ENCODE data around the gene NBEA. TPM values are rescaled to one million over a fixed set of nuclear protein-coding genes. Genes with fewer than 3 reads are reported as not detected.
"Not testable (repeated sequence)": the region's sequence is repeated elsewhere in the genome, so short reads cannot be mapped to it uniquely, and the experiment has no call there.

NBEA gene
- total RNA-seq, 1 experiment from 2014 or later = 1.9 TPM

DNA sequence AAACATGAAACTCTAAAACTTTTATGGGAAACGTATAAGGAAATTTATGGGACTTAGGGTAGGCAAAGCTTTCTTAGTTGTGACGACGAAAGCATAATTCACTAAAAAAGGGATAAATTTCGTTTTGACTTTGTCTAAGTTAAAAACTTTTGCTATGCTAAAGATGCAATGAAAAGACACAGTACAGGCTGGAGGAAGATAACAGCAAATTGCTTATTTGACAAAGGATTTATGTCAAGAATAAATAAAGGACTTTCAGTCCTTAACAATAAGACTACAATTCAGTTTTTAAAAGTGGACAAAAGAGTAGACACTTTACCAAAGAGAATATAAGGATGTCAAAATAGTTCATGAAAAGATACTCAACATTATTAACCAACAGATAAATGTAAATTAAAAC is 150.2 kb downstream of the NBEA start:
- DNase-seq (ENCODE audit: low read depth) = no peak

DNA sequence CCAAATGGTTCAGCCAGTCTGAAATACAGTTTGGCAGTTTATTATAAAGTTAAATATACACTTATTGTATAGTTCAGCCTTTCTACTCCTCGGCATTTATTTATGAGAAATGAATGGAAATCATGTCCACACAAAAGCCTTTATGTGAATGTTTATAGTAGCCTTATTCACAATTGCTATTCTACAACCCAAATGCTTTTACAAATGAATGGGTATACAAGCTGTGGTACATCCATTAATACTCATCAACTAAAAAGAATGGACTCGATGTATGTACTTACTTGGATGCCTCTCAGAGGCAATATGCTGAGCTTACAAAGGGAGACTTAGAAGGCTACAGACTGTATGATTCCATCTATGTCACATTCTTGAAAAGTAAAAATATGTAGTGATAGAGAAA is 150.7 kb downstream of the NBEA start:
- DNase-seq (ENCODE audit: low read depth) = no peak

DNA sequence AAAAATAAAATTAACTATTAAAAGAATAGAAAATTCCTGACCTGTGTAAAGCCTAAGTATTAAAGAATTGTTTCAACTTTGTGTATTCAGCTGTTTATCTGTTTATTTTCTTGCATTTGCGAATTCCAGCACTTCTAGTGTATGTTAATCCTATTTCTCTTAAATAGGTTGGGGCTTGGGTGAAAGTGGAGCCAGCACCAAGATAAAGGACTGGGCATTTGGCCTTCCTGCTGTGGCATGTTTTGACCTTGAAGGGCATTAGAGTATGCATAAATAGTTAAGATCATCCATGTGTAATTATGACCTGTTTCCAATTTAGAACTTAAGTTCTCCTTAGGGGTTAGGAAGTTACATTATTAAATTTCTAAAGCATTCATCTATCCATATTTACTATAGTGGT is 151.3 kb downstream of the NBEA start:
- DNase-seq (ENCODE audit: low read depth) = no peak

DNA sequence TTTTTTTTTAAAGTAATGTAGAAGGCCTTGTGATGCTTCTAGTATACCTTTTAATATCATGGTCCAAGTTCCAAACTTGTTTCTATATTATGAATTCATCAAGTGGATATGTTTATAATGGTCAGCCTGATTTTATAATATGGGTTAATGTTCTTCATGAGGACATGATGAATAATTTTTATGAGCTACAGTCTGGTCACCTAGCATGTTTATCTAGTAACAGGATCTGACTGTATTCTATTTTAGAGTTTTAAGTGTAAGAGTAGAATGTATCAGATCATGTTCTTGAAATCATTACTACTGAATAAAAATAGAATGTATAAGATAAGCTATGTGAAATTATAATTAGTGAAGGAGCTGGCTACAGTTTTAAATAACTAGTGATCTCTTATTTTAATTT is 164.7 kb downstream of the NBEA start:
- DNase-seq (ENCODE audit: low read depth) = not testable (repeated sequence)

DNA sequence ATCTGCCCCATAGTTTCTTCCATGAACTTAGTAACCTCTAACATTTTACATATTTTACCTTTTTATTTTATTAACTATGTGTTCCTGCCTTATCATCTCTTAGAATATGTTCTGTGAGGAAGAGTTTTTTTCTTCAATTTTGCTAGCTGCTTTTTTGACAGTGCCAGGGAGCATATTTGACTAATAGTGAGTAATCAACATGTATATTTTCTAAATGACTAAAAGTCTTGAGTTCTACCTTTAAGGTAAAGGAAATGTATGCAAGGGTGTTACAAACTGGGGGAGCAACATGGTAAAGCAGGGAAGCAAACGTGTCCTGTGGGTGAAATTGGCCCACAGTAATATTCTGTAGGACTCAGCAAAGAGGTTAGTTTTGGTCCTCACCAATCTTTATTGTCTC is 165.5 kb downstream of the NBEA start:
- DNase-seq (ENCODE audit: low read depth) = no peak

GRCh38 chr13:35113612-35114011 is 171.5 kb downstream of the NBEA start:
- not testable (repeated sequence) for DNase-seq (ENCODE audit: low read depth)

DNA sequence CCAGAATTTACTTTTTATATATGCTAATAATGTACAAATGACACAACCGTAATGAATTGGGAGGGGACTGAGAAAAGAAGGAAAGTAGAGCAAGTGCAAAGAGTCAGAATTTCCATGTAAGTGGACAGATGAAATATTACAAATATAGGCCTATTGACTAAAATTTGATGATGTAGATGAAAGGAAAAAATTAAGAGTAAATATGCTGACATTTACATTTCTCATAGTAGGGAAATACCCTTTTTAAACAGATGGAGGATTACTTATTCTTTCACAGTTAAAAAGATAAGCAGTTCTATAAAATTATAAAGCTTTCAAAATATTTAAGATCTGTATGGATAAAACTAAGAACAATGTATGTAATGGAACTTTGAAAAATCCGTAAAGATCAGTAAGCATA is 185.4 kb downstream of the NBEA start:
- no peak for DNase-seq (ENCODE audit: low read depth)

DNA sequence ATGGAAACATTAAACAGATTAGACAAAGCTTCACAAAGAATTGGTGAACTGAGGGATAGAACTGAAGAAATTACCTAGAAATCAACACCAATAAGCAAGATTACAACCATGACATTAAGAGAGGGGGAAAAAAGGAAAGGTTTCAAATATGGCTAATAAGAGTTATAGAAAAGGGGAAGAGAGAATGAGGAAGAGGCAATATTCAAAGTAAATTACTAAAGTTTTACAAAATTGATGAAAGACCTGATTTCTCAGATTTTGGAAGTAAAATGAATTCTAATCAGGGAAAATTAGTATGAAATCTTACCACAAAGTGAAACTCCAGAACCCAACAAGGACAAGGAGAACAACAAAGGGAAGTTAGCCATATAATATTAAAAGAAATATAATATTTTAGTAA is 187.4 kb downstream of the NBEA start:
- no peak for DNase-seq (ENCODE audit: low read depth)

GRCh38 chr13:35131471-35131870 is 189.4 kb downstream of the NBEA start:
- no peak for DNase-seq (ENCODE audit: low read depth)

GRCh38 chr13:35136585-35136984 is 194.5 kb downstream of the NBEA start:
- no peak for DNase-seq (ENCODE audit: low read depth)

DNA sequence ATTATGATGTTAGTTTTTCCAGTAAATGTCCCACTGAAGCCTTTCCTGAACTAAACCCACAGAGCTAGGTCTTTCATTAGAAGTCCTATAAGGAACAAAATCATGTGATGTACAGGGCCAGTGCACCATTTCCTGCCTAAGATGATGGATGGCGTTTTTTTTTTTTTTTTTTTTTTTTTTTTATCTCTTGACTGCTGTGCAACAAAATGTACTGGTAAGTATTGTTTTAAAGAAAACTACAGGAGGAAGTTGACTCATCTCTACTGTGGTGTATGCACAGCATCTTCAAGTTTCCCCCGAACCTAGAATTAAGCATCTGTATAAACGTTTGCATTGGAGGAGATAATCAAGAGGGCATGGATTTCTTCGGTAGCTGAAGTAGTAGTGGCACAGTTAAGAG is 197.5 kb downstream of the NBEA start:
- no peak for DNase-seq (ENCODE audit: low read depth)

DNA sequence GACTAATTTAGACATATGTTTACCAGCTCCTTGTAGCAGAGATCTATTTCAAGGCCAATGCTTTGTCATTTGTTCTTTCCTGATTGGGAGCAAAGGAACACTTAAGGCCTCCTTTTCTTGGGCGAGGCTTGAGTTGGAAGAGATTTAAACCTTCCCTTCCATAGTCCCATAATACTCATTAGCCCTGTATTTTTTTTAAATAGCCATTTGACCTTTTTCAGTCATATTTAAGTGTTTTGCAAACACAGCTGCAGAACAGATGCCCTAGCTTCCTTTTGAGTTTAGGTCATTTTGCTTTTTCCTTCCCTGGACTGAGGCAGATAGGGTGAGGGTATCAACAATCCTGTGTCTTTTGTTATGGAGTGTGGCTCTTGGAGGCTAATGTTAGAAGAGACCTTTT is 198.3 kb downstream of the NBEA start:
- DNase-seq (ENCODE audit: low read depth) = no peak

DNA sequence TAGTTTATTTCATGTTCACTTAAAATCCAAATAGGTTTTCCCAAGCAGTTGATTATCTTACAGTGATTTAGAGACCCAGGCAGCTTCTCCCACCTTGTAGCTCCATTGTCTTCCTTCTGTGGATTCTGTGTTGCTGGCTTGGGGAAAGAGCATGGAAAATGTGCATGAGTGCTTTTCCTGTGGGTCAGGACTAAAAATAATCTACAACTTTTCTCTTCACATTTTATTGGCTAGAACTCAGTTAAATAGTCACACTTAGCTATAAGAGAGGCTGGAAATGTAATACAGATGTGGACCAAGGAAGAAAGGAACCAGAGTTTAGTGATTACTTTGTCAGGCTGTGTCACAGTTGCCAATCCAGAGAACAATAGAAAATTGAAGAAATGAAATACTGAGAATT is 198.8 kb downstream of the NBEA start:
- no peak for DNase-seq (ENCODE audit: low read depth)

DNA sequence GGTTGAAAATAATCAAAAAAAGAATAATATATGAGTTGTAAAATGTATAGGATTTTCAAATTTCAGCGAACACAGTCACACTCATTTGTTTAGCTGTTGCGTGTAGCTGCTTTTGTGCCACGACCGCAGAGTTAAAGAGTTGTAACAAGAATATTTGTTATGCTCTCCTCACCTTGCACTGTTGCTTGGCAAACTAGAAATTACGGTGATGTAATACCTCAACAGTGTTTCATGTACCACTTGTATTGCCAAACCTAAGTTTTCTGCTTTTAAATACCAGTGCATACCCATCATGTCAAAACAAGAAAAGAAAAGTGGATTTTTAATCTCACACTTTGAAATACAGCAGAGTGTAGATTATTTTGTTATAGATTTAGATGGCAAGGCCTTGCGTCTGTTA is 201.1 kb downstream of the NBEA start:
- DNase-seq (ENCODE audit: low read depth) = no peak

DNA sequence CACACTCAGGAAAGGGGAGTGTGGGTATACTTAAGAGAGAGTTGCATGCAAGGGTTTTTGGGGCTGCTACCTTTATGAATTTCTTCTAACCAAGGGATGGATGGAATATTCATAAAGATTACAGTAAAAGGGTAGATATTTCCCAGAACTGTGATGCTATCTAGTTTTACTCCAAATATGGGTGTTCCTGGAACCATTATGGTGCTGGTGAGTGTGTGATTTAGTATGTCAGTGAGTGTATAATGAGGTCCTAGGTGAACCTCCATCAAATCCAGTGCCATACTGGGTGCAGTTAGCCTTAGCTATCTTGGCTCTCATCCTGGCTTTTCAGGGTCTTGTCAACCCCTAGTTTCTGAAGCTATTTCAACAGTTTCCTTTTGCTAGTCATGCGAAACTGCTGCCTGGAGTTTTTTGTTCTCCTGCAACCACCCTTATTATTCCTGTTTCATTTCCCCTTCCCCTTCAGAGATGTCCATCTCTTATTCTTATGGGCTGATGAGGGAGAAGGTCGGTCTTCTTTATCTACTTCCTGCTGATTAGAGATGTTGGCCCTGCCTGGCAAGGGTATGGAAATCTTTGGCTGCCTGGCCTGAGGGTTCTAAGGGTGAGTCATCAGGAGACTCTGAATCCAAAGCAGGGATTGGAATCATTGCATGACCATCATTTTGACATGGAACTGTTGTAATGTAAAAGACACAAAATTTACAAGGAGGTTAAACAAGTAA is 202.3 kb downstream of the NBEA start:
- peak; percentile 17 for DNase-seq (ENCODE audit: low read depth)

- no peak for DNase-seq (ENCODE audit: low read depth)
Measured at GRCh38 chr13:35146686-35147085, 204.6 kb downstream of the NBEA start.

- DNase-seq (ENCODE audit: low read depth) = peak; percentile 32
Measured at GRCh38 chr13:35157143-35157755, 215.2 kb downstream of the NBEA start.

GRCh38 chr13:35159041-35159440 is 217.0 kb downstream of the NBEA start:
- DNase-seq (ENCODE audit: low read depth) = no peak

GRCh38 chr13:35160896-35161295 is 218.8 kb downstream of the NBEA start:
- no peak for DNase-seq (ENCODE audit: low read depth)

DNA sequence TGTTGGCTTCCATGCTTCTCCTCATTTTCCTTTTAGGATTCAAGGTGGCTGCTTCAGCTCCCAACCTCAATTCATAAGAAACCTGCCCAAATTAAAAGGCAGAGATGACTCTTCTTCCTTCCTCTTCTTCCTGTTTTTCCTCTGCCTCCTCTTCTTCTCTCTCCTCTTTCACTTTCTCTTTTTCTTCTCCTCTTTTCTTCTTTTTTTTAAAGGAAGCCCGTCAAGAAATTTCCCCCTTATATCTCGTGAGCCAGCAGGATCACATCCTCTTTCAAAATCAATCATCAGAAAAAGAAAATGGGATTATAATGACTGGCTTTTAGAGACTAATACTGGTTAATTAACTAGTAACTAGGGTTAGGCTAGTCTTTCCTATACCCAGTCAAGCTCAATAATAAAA is 220.3 kb downstream of the NBEA start:
- no peak for DNase-seq (ENCODE audit: low read depth)

- no peak for DNase-seq (ENCODE audit: low read depth)
Measured at GRCh38 chr13:35163674-35164073, 221.6 kb downstream of the NBEA start.

GRCh38 chr13:35164324-35164932 is 222.4 kb downstream of the NBEA start:
- peak; percentile 2 for DNase-seq (ENCODE audit: low read depth)

GRCh38 chr13:35165205-35165604 is 223.1 kb downstream of the NBEA start:
- DNase-seq (ENCODE audit: low read depth) = no peak

All from Daoy (cell line).